SU-DHL-6 (cell line): ENCODE measurements around the gene PRMT5.

Source experiments
- H2AFZ ChIP-seq: fragments of 200-600 bp; sonication (generic); 2 replicates; pipeline ENCODE4 v1.6.1; 2014; ENCODE audit warnings: low read depth, mild to moderate bottlenecking, moderate library complexity, mixed read lengths, antibody characterized with exemption, low read length; ENCODE audit not compliant: severe bottlenecking
- H3F3A ChIP-seq: fragments of 200-600 bp; shearing (Covaris generic); 2 replicates; pipeline ENCODE4 v1.6.0; 2016; ENCODE audit warnings: antibody characterized with exemption, mild to moderate bottlenecking; ENCODE audit not compliant: insufficient read depth
- H3K27ac ChIP-seq: fragments of 200-600 bp; sonication (generic); 2 replicates; pipeline ENCODE4 v1.5.1; 2016; ENCODE audit warnings: low read depth, mild to moderate bottlenecking, low read length, moderate library complexity, mixed read lengths
- H3K27me3 ChIP-seq: fragments of 200-600 bp; sonication (generic), shearing (Covaris generic); 2 replicates; pipeline ENCODE4 v1.6.0; 2014; ENCODE audit warnings: mild to moderate bottlenecking, low read length
- H3K36me3 ChIP-seq: fragments of 200-600 bp; sonication (generic); 2 replicates; pipeline ENCODE4 v1.6.1; 2014; ENCODE audit warnings: mild to moderate bottlenecking, low read length, mixed read lengths
- H3K4me2 ChIP-seq: fragments of 300-600, 200-600 bp; shearing (Covaris generic), sonication (generic); 2 replicates; pipeline ENCODE4 v1.6.0; 2014; ENCODE audit warnings: low read length, low read depth, mild to moderate bottlenecking; ENCODE audit not compliant: poor library complexity, severe bottlenecking
- H3K4me3 ChIP-seq: fragments of 200-600 bp; sonication (generic); 2 replicates; pipeline ENCODE4 v1.5.1; 2014; ENCODE audit warnings: antibody characterized with exemption, low read length, mild to moderate bottlenecking, mixed read lengths; ENCODE audit not compliant: insufficient read depth, poor library complexity, severe bottlenecking
- H3K79me2 ChIP-seq: fragments of 200-600 bp; sonication (generic); 2 replicates; pipeline ENCODE4 v1.6.1; 2014; ENCODE audit warnings: mild to moderate bottlenecking, low read length, moderate library complexity; ENCODE audit not compliant: insufficient read depth
- H3K9ac ChIP-seq: fragments of 200-600 bp; sonication (generic); 2 replicates; pipeline ENCODE4 v1.7.0; 2014; ENCODE audit warnings: mild to moderate bottlenecking, low read length
- H3K9me2 ChIP-seq: fragments of 200-600 bp; sonication (generic); replicated peaks from 2 replicates; pipeline ENCODE4 v1.6.1; 2014; ENCODE audit warnings: low read length; ENCODE audit not compliant: insufficient read depth
- H3K9me3 ChIP-seq: fragments of 200-600 bp; sonication (generic); 2 replicates; pipeline ENCODE4 v1.6.1; 2014; ENCODE audit warnings: low read length, mixed read lengths; ENCODE audit not compliant: insufficient read depth
- H4K20me1 ChIP-seq: fragments of 200-600 bp; sonication (generic); 2 replicates; pipeline ENCODE4 v1.6.1; 2014; ENCODE audit warnings: low read depth, mild to moderate bottlenecking, antibody characterized with exemption, low read length, moderate library complexity, mixed read lengths
- CTCF ChIP-seq: fragments of 200-600 bp; sonication (generic); IDR thresholded peaks from one replicate; pipeline ENCODE4 v1.5.1; 2017; ENCODE audit warnings: antibody characterized with exemption, mild to moderate bottlenecking, low read length, moderate library complexity; ENCODE audit not compliant: insufficient read depth, poor library complexity, severe bottlenecking
- EZH2phosphoT487 ChIP-seq: fragments of 200-600 bp; sonication (generic), shearing (Covaris generic); conservative IDR thresholded peaks from 2 replicates; pipeline ENCODE4 v1.6.1; 2018; ENCODE audit warnings: mild to moderate bottlenecking, antibody characterized with exemption, low read length, moderate library complexity, mixed read lengths

PRMT5 gene

GRCh38 chr14:22877000-22877501, 52.1 kb downstream of the PRMT5 start:
- Histone ChIP-seq H3K27ac (no peak overlapping the region), H3K9me2 (no peaks in the 10 kb centered on the region), H3K4me2 (no peak overlapping the region), H2AFZ (no peak overlapping the region), H3K9ac (no peak overlapping the region), H4K20me1 (no peaks in the 10 kb centered on the region), H3K79me2 (peaks cover 7% of the 10 kb centered on the region; the same call in 1 of the 2 replicates), H3K36me3 (no peaks in the 10 kb centered on the region), H3K4me3 (no peak overlapping the region), H3F3A (no peaks in the 10 kb centered on the region), H3K27me3 (no peaks in the 10 kb centered on the region), H3K9me3 (no peaks in the 10 kb centered on the region)
- no peak for TF ChIP-seq EZH2phosphoT487
- TF ChIP-seq CTCF, result no peak

GRCh38 chr14:22875748-22876319, 53.3 kb downstream of the PRMT5 start:
- Histone ChIP-seq H2AFZ (no peak overlapping the region), H3K36me3 (no peaks in the 10 kb centered on the region), H3K27me3 (no peaks in the 10 kb centered on the region), H3K9me2 (no peaks in the 10 kb centered on the region), H3F3A (peaks cover 7% of the 10 kb centered on the region), H3K4me3 (no peak overlapping the region), H3K4me2 (no peak overlapping the region), H3K79me2 (peaks cover 7% of the 10 kb centered on the region; the same call in 1 of the 2 replicates), H4K20me1 (no peaks in the 10 kb centered on the region), H3K9ac (no peak overlapping the region), H3K27ac (no peak overlapping the region), H3K9me3 (no peaks in the 10 kb centered on the region)
- TF ChIP-seq EZH2phosphoT487 (no peak), CTCF (no peak)

- Histone ChIP-seq H3K79me2 (peaks cover 7% of the 10 kb centered on the region; the same call in 1 of the 2 replicates), H3K27ac (no peak overlapping the region), H3K9me2 (no peaks in the 10 kb centered on the region), H3K9me3 (no peaks in the 10 kb centered on the region), H3K9ac (no peak overlapping the region), H3K4me3 (no peak overlapping the region), H3K27me3 (no peaks in the 10 kb centered on the region), H2AFZ (no peak overlapping the region), H3F3A (peaks cover 12% of the 10 kb centered on the region), H3K4me2 (no peak overlapping the region), H3K36me3 (no peaks in the 10 kb centered on the region), H4K20me1 (no peaks in the 10 kb centered on the region)
- TF ChIP-seq CTCF (no peak), EZH2phosphoT487 (no peak)
Observed at GRCh38 chr14:22875003-22875747, 54.0 kb downstream of the PRMT5 start.
